Body of pancreas (tissue), 4 donors: ENCODE data around the gene SELENOV. TPM values are rescaled to one million over a fixed set of nuclear protein-coding genes. Genes with fewer than 3 reads are reported as not detected.
A peak's percentile ranks its signal among the peaks of the same experiment; 100 is the strongest.

Source experiments
- ATAC-seq: fragments of 150-250 bp; one replicate; pipeline ENCODE4 v1.9.1; 2016
- DNase-seq, 4 donors: peaks; one replicate each; pipeline ENCODE4 v3.0.0-alpha.2; 2019
- H3K27ac ChIP-seq, 4 donors: fragments of 200-600 bp; sonication (generic); 1 replicate in 3 of 4; 2 replicates in 1 of 4; pipeline versions ENCODE4 v1.5.1 to v1.6.1; 2016 to 2019; ENCODE audit warnings: mild to moderate bottlenecking in 1 of 4, mixed read lengths in 1 of 4, moderate library complexity in 1 of 4
- H3K27me3 ChIP-seq, 2 donors: fragments of 200-600 bp; sonication (generic); one replicate each; pipeline ENCODE4 v1.6.0; 2016; ENCODE audit warnings: mild to moderate bottlenecking in 1 of 2
- H3K36me3 ChIP-seq, 2 donors: fragments of 200-600 bp; sonication (generic); replicated peaks in 1 of 2; 2 replicates each; pipeline ENCODE4 v1.5.1; 2016; ENCODE audit warnings: low read depth in 2 of 2; ENCODE audit not compliant: insufficient read depth in 1 of 2
- H3K4me1 ChIP-seq: fragments of 200-600 bp; sonication (generic); one replicate; pipeline ENCODE4 v1.6.0; 2016
- H3K4me3 ChIP-seq, 2 donors: fragments of 200-600 bp; sonication (generic); 1 replicate in 1 of 2; 2 replicates in 1 of 2; pipeline ENCODE4 v1.5.1; 2016 to 2019
- H3K9me3 ChIP-seq, 3 donors: fragments of 200-600 bp; sonication (generic); 1 replicate in 2 of 3; 2 replicates in 1 of 3; pipeline ENCODE4 v1.5.1; 2016
- CTCF ChIP-seq, 7 experiments: fragments of 450-650 bp in 4 of 7; fragments of 200-600 bp in 3 of 7; sonication (generic) in 3 of 7; IDR thresholded peaks; one replicate each; pipeline ENCODE4 v1.5.1; 2016 to 2019; ENCODE audit warnings: antibody characterized with exemption in 7 of 7
- POLR2A ChIP-seq, 3 donors: fragments of 450-650 bp; IDR thresholded peaks; one replicate each; pipeline ENCODE4 v1.6.1; 2016; ENCODE audit warnings: antibody characterized with exemption in 3 of 3, mild to moderate bottlenecking in 2 of 3
- WGBS, 2 donors: methylation state at CpG; one replicate each; pipeline ENCODE4 v1.1.5; 2017; 5-methylcytosine and 5-hydroxymethylcytosine counted together
- intact Hi-C: fragments of 100-400 bp; cut with DNase I; formaldehyde crosslinking; loops from one replicate; pipeline ENCODE4 v1.15.1; 2023
- total RNA-seq, 2 donors: library from RNA; depleted of rRNA; stranded (reverse); fragments of >200 nt; gene quantifications; one replicate each; pipeline ENCODE4 v1.1.0, GENCODE V29; 2016

SELENOV gene
- total RNA-seq, 2 donors from 2014 or later, result not detected

- intact Hi-C loops, result loop anchor here (5.0 kb wide), 1 partner anchor 149 kb away; the partner anchor contains the start of gene LGALS16
- H3K27ac ChIP-seq, result no peak overlapping the region
- TF ChIP-seq POLR2A (IDR thresholded peaks at IDR 0.05) (no peak), CTCF (IDR thresholded peaks at IDR 0.05) (no peak)
- H3K4me1 ChIP-seq, result no peaks in the 10 kb centered on the region
- H3K27me3 ChIP-seq, result no peaks in the 10 kb centered on the region
- H3K36me3 ChIP-seq, result no peaks in the 10 kb centered on the region
- no peaks in the 10 kb centered on the region for H3K9me3 ChIP-seq
- H3K4me3 ChIP-seq, result no peak overlapping the region
- DNase-seq (no peak), ATAC-seq (no peak)
- WGBS, 2 donors, result 69 to 77% methylated on average over 9 of the region's 9 CpGs
Measured at GRCh38 chr19:39508629-39509028, 6.3 kb upstream of the SELENOV start.

GRCh38 chr19:39509233-39509632 is 5.7 kb upstream of the SELENOV start:
- H3K9me3 ChIP-seq, result no peaks in the 10 kb centered on the region
- WGBS, 2 donors, result 36 to 44% methylated on average over 1 to 2 of the region's 2 CpGs
- H3K27ac ChIP-seq, result no peak overlapping the region
- no peak for DNase-seq
- no peak overlapping the region for H3K4me3 ChIP-seq
- intact Hi-C loops, result loop anchor here (5.0 kb wide), 1 partner anchor 148 kb away; the partner anchor contains the start of gene LGALS16
- H3K36me3 ChIP-seq, result no peaks in the 10 kb centered on the region
- no peaks in the 10 kb centered on the region for H3K4me1 ChIP-seq
- TF ChIP-seq CTCF (IDR thresholded peaks at IDR 0.05) (no peak), POLR2A (IDR thresholded peaks at IDR 0.05) (no peak)
- H3K27me3 ChIP-seq, result peaks cover 0 to 4% of the 10 kb centered on the region in 2 donors
- ATAC-seq, result no peak

GRCh38 chr19:39512988-39513387 is 2.0 kb upstream of the SELENOV start:
- Histone ChIP-seq H3K27ac (no peak overlapping the region), H3K4me1 (peaks cover 15% of the 10 kb centered on the region), H3K4me3 (no peak overlapping the region), H3K27me3 (peaks cover 0 to 21% of the 10 kb centered on the region in 2 donors), H3K9me3 (no peaks in the 10 kb centered on the region), H3K36me3 (no peaks in the 10 kb centered on the region)
- WGBS, 2 donors, result 48 to 56% methylated on average over 2 of the region's 2 CpGs
- intact Hi-C loops, result no loop called here
- ATAC-seq, result no peak
- TF ChIP-seq POLR2A (IDR thresholded peaks at IDR 0.05) (no peak), CTCF (IDR thresholded peaks at IDR 0.05) (no peak)
- no peak for DNase-seq

- Histone ChIP-seq H3K9me3 (no peaks in the 10 kb centered on the region), H3K27ac (no peak overlapping the region), H3K27me3 (peaks cover 0 to 21% of the 10 kb centered on the region in 2 donors), H3K4me3 (no peak overlapping the region), H3K4me1 (peaks cover 15% of the 10 kb centered on the region), H3K36me3 (no peaks in the 10 kb centered on the region)
- ATAC-seq, result peak; percentile 47
- WGBS, 2 donors, result 3 to 18% methylated on average over 6 to 42 of the region's 44 CpGs
- DNase-seq, result peak in 2 of 4 donors; percentile 17 to 28
- intact Hi-C loops, result no loop called here
- TF ChIP-seq POLR2A (IDR thresholded peaks at IDR 0.05) (no peak), CTCF (IDR thresholded peaks at IDR 0.05) (no peak)
Measured at GRCh38 chr19:39515551-39516191, 732 bp downstream of the SELENOV start.

GRCh38 chr19:39516270-39516669 is 1.3 kb downstream of the SELENOV start:
- no peak for ATAC-seq
- Histone ChIP-seq H3K27me3 (peaks cover 0 to 21% of the 10 kb centered on the region in 2 donors), H3K4me1 (peaks cover 15% of the 10 kb centered on the region), H3K4me3 (no peak overlapping the region), H3K27ac (no peak overlapping the region), H3K9me3 (no peaks in the 10 kb centered on the region), H3K36me3 (no peaks in the 10 kb centered on the region)
- DNase-seq, result no peak
- no peak for TF ChIP-seq POLR2A (IDR thresholded peaks at IDR 0.05)
- TF ChIP-seq CTCF (IDR thresholded peaks at IDR 0.05), result no peak
- intact Hi-C loops, result no loop called here
- WGBS, 2 donors, result 58% methylated on average over 6 of the region's 6 CpGs
